Effector CD4-positive, alpha-beta T cell (primary cell): ENCODE results near the gene ASTN1.

Experiments used
- DNase-seq: peaks from one replicate; pipeline ENCODE4 v3.0.0-alpha.2; 2020

Gene ASTN1

GRCh38 chr1:176820391-176821031, 344.0 kb downstream of the ASTN1 start:
- DNase-seq = no peak

- no peak for DNase-seq
These were observed 348.3 kb downstream of the ASTN1 start for GRCh38 chr1:176816232-176816631.

- DNase-seq = no peak
These were observed 348.9 kb downstream of the ASTN1 start for GRCh38 chr1:176815621-176816020.

GRCh38 chr1:176811511-176812288, 352.8 kb downstream of the ASTN1 start:
- DNase-seq = no peak

- DNase-seq = no peak
These were observed 355.2 kb downstream of the ASTN1 start for GRCh38 chr1:176809292-176809691.
